Subcutaneous adipose tissue (tissue), 4 donors: ENCODE measurements around the gene DISC1. TPM values are rescaled to one million over a fixed set of nuclear protein-coding genes. Genes with fewer than 3 reads are reported as not detected.

ENCODE experiments used
- total RNA-seq, 4 donors: library from RNA; depleted of rRNA; stranded (reverse); fragments of >200 nt; gene quantifications; one replicate each; pipeline ENCODE4 v1.1.0, GENCODE V29; 2016
- TF ChIP-seq, protein P1 (sequence below): fragments of 450-650 bp; IDR thresholded peaks from one replicate; pipeline ENCODE4 v1.5.1; 2016; ENCODE audit warnings: low read depth, mild to moderate bottlenecking, control low read depth, antibody characterized with exemption, moderate library complexity

DISC1 gene
- total RNA-seq, 4 donors from 2014 or later, result 9.8 to 21.6 (median 19.7) TPM

DNA sequence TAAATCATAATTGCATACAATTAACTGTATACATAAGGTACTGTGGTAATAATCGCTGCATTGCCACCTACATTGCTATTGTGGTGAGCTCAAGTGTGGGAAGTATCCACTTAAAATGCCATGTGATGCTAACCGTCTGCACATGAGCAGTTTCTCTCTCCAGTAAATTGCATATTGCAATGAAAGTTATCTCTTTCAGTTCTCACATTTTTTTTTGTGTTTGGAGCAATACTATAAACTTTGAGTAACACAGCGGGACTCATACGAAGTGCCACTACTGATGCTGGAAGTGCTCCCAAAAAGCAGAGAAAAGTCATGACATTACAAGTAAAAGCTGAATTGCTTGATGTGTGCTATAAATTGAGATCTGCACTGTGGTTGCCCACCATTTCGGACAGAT lies 38.5 kb downstream of the DISC1 start:
- TF ChIP-seq, protein P1, sequence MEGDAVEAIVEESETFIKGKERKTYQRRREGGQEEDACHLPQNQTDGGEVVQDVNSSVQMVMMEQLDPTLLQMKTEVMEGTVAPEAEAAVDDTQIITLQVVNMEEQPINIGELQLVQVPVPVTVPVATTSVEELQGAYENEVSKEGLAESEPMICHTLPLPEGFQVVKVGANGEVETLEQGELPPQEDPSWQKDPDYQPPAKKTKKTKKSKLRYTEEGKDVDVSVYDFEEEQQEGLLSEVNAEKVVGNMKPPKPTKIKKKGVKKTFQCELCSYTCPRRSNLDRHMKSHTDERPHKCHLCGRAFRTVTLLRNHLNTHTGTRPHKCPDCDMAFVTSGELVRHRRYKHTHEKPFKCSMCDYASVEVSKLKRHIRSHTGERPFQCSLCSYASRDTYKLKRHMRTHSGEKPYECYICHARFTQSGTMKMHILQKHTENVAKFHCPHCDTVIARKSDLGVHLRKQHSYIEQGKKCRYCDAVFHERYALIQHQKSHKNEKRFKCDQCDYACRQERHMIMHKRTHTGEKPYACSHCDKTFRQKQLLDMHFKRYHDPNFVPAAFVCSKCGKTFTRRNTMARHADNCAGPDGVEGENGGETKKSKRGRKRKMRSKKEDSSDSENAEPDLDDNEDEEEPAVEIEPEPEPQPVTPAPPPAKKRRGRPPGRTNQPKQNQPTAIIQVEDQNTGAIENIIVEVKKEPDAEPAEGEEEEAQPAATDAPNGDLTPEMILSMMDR, result no peak

DNA sequence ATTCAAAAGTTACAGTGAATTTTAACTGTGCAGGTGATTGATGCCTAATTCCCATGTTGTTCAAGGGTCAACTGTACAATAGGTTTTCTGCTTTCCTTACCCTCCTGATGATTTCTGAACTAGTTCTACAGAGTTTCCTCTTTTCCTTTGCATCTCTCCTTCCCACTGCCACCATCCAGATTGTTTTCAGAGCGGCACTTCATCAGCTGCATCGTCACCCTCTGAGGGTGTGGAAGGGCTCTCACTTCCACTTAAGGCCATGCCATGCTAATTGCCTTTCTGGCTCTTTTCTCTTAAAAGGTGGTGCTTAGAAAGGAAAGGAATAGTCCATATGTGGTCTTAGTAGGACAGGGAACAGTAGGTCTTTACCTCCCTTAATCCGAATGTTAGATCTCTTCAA lies 39.1 kb downstream of the DISC1 start:
- TF ChIP-seq, protein P1, result no peak

GRCh38 chr1:231666220-231666936 lies 39.8 kb downstream of the DISC1 start:
- TF ChIP-seq, protein P1, result no peak

DNA sequence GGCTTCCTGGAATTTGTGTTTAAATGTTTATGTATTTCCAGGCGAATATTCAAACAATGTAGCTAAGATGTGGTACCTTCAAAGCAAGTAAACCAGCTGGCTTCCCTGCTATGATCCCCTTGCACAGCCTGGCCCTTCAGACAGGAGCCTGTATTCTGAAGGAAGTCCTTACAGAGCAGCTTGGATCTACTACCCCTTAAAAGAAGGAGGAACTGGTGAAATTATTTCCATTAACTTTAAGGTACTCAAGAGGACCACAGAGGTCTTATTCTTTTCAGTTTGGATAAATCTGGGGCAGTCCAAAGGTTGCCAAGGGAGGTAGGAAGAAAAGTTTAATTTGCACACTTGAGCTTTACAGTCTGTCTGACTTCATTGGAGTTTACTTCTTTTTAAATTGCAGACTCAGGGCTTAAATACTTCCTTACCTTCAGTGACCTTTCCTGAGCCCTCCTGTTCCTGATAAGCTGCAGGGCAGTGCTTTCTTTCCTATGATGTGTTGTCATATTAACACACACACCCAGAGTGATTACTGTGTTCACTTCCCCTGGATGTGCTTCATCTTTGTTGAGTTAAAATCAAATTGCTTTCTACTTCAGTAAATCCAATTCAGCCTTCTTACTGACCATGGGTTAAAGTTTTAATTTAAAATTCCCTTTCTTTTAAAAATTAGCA lies 40.5 kb downstream of the DISC1 start:
- TF ChIP-seq, protein P1, result no peak

DNA sequence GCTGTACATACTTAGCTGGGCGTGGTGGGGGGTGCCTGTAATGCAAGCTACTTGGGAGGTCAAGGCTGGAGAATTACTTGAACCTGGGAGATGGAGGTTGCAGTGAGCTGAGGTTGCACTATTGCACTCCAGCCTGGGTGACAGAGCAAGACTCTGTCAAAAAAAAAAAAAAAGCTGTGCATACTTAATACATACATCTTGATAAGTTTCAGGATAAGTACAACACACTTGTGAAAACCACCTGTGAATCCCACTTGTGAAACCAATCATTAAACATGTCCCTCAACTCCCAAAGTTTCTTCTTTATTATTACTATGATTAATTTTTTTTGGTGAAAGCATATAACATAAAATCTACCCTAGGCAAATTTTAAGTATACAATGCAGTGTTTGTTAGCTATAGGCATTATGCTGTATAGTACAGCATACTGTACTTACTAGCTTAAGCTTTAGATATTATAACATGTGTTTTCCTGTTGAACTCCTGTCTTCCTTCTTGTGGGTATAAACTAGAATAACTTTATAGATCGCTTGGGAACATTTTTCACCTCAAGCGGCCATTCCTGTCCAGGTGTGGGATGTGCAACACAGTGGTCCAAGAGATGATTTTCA lies 41.4 kb downstream of the DISC1 start:
- TF ChIP-seq, protein P1, result no peak

DNA sequence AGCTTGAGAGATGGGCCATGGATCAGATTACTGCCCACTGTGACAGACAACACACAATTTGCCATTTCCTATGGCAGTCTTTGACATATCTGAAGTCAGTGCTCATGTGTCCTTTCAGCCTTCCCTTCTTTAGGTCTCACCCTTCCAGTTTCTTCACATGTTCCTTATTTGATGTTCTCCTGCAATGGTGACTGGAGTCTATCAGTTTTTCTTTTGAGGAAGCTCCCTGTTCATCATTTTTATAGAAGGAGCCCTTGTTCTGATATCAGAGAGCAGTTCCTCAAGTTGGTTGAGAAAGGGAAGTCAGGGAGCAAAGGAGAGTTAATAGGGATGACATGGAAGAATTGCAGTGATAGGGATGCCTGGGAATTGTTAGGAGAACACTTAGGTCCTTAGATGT lies 42.2 kb downstream of the DISC1 start:
- TF ChIP-seq, protein P1, result no peak

DNA sequence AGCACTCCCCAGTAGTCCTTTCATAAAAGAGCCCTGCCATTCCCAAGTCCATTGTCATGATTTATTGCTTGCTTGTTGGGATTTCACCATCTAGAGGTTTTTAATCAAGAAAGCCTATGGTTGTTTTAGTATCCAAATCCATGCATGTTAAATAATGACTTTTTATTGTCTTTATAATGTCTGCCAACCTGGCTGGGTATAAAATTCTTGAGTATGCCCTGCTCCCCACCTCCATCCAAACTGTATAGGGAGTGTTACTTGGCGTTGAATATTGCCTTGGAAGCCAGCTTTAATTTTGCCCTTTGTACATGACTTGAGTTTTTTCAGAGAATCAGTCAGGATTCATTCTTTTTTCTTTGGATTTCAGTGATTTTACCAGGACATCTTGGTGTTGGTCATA lies 44.2 kb downstream of the DISC1 start:
- TF ChIP-seq, protein P1, result no peak
